Effector memory CD8-positive, alpha-beta T cell (primary cell): ENCODE data around the gene CACNA1A.
"Not testable (repeated sequence)": the region's sequence is repeated elsewhere in the genome, so short reads cannot be mapped to it uniquely, and the experiment has no call there.

Experiments
- ATAC-seq: fragments of 150-1000 bp; cut with Tn5 transposase; replicated peaks from 2 replicates; pipeline ENCODE4 v1.10.0; 2021; ENCODE audit warnings: mild to moderate bottlenecking, moderate library complexity
- DNase-seq, 3 experiments: peaks; one replicate each; pipeline ENCODE4 v3.0.0; 2021
- H3K27ac Mint-ChIP-seq, 2 donors: one replicate each; pipeline ENCODE4 v1.8.0; 2022; ENCODE audit warnings: mild to moderate bottlenecking in 2 of 2, mixed read lengths in 2 of 2, moderate library complexity in 2 of 2
- H3K27me3 Mint-ChIP-seq, 2 donors: one replicate each; pipeline ENCODE4 v1.8.0; 2022; ENCODE audit warnings: mixed read lengths in 2 of 2
- H3K36me3 Mint-ChIP-seq: one replicate; pipeline ENCODE4 v1.8.0; 2022; ENCODE audit warnings: mild to moderate bottlenecking, moderate library complexity, mixed read lengths; ENCODE audit not compliant: insufficient read depth
- H3K4me1 Mint-ChIP-seq, 2 donors: one replicate each; pipeline ENCODE4 v1.8.0; 2022; ENCODE audit warnings: low read depth in 2 of 2, mixed read lengths in 2 of 2
- H3K4me3 Mint-ChIP-seq, 2 donors: one replicate each; pipeline ENCODE4 v1.8.0; 2022; ENCODE audit warnings: mild to moderate bottlenecking in 2 of 2, mixed read lengths in 2 of 2, moderate library complexity in 2 of 2
- H3K9me3 Mint-ChIP-seq, 2 donors: one replicate each; pipeline ENCODE4 v1.8.0; 2022; ENCODE audit warnings: mixed read lengths in 2 of 2

The CACNA1A gene

DNA sequence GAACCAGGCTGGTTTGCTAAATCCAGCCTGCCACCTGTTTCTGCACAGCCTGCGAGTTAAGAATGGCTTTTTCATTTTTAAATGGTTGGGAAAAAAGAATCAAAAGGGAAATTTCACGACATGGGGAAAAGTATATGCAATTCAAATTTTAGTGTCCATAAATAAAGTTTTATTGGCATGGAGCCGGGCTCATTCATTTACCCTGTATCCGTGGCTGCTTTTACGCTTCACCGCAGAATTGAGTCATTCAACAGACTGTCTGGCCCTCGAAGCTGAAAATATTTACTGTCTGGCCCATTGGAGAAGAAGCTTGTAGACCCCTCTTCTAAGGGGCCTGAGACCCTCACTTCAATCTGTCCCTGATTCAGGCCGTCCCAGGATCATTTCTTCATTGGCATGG lies 329.9 kb downstream of the CACNA1A start:
- Mint-ChIP-seq H3K4me3 (no peak overlapping the region), H3K4me1 (peaks cover 23 to 30% of the 10 kb centered on the region in 2 donors), H3K27ac (no peak overlapping the region), H3K9me3 (no peaks in the 10 kb centered on the region), H3K27me3 (no peaks in the 10 kb centered on the region), H3K36me3 (peaks cover 5% of the 10 kb centered on the region)
- ATAC-seq (no peak), DNase-seq (no peak)

DNA sequence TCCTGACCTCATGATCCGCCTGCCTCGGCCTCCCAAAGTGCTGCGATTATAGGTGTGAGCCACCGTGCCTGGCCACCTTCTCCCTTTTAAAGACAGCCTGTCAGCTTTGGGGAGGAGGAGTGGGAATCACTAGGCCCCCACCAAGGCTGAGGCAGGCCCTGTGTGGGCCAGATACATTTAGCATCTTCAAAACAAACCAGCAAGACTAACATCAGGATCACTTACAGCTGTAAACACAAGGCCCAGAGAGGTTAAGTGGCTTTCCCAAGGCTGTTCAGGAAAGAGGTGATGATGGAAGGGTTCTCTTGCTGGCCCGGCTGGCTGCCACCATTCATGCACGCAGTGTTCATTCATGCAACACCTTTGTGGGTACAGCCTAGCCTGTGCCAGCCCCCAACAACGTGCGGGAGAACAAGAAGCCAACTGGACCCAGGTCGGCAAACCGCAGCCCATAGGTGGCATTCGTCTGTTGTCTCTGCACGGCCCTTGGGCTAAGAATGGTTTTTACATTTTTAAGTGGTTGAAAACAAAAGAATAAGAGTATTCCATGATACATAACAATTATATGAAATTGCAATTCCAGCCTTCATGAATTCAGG lies 333.0 kb downstream of the CACNA1A start:
- DNase-seq (no peak), ATAC-seq (no peak)
- no peaks in the 10 kb centered on the region for H3K27me3 Mint-ChIP-seq
- peak overlapping the region; percentile 90 to 94 for H3K27ac Mint-ChIP-seq
- no peaks in the 10 kb centered on the region for H3K9me3 Mint-ChIP-seq
- H3K4me3 Mint-ChIP-seq, result peak overlapping the region; percentile 71 to 82
- H3K36me3 Mint-ChIP-seq, result no peaks in the 10 kb centered on the region
- H3K4me1 Mint-ChIP-seq, result peaks cover 41% of the 10 kb centered on the region in 2 donors

DNA sequence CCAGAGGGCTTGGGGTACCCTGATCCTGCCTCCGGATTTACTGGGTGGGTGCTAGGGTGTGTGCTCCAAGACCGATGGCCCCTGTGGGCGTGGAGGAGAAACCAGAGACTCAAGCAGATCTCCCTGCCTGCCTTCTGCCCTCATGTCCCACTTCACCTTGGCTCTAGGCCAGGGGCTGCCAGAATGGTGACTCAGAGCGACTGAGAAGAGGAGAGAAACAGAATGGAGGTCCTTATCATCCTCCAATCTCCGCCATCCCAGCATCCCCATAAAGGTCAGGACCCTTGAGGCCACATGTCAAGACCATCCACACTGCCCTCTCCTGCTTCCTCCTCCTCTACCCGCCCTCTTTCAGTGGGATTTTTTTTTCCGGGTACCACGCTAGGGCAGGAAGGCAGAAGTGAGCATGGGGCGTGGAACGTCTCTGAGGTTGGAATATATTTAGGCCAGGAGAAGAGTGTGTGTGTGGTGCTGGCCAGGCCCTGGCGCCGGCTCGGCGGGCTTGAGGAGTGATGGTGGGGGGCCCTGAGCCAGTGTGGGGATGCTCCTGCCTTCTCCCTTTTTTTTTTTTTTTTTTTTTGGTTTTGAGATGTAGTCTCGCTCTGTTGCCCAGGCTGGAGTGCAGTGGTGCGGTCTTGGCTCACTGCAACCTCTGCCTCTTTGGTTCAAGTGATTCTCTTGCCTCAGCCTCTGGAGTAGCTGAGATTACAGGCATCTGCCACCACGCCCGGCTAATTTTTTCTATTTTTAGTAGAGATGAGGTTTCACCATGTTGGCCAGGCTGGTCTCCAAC lies 333.7 kb downstream of the CACNA1A start:
- Mint-ChIP-seq H3K27ac (peak overlapping the region; percentile 90 to 94), H3K9me3 (no peaks in the 10 kb centered on the region), H3K36me3 (peaks cover 4% of the 10 kb centered on the region), H3K27me3 (no peaks in the 10 kb centered on the region), H3K4me1 (peaks cover 45 to 46% of the 10 kb centered on the region in 2 donors), H3K4me3 (peak overlapping the region; percentile 71 to 82)
- ATAC-seq (peak; percentile 29), DNase-seq (peak; percentile 65 to 72 (median 68))

DNA sequence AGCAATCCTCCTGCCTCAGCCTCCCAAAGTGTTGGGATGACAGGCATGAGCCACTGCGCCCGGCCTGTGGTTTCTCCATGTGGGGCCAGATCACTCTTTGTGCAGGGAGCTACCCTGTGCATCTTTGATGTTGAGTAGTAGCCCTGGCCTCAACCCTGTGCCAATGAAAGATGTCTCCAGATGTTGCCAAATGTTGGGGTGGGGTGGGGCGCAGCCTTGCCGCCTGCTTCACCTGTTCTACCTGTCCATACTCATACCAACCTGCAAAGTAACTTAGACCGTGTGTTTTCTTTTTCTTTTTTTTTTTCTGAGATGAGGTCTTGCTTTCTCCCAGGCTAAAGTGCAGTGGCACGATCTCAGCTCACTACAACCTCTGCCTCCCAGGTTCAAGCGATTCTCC lies 335.1 kb downstream of the CACNA1A start:
- H3K4me1 Mint-ChIP-seq, result peaks cover 54 to 57% of the 10 kb centered on the region in 2 donors
- H3K27me3 Mint-ChIP-seq, result no peaks in the 10 kb centered on the region
- DNase-seq, result no peak
- no peak for ATAC-seq
- peaks cover 14% of the 10 kb centered on the region for H3K36me3 Mint-ChIP-seq
- H3K27ac Mint-ChIP-seq, result peak overlapping the region; percentile 90 to 98
- H3K4me3 Mint-ChIP-seq, result peak overlapping the region; percentile 71 to 82
- H3K9me3 Mint-ChIP-seq, result no peaks in the 10 kb centered on the region

DNA sequence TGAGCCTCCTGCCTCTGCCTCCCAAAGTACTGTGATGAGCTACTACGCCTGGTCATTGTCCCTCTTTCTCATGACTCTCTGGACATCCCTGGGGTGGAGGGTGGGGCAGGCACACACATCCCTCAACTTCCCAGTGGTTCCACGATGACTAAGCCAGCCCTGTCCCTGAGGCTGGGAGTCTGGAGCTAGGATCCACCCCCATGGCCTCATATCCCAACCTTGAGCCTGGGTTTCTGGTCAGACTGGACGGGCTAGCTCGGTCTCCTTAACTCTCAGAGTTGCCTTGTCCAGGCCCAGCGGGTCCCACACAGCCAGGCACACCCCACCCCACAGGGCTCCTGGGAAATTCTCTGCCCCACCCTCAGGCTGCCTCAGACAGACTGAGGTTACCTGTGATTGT lies 336.5 kb downstream of the CACNA1A start:
- Mint-ChIP-seq H3K27ac (peak overlapping the region; percentile 95 to 98), H3K4me3 (peak overlapping the region; percentile 66 to 86), H3K36me3 (peaks cover 14% of the 10 kb centered on the region), H3K9me3 (no peaks in the 10 kb centered on the region), H3K4me1 (peaks cover 58 to 66% of the 10 kb centered on the region in 2 donors), H3K27me3 (no peaks in the 10 kb centered on the region)
- ATAC-seq (no peak), DNase-seq (no peak)

DNA sequence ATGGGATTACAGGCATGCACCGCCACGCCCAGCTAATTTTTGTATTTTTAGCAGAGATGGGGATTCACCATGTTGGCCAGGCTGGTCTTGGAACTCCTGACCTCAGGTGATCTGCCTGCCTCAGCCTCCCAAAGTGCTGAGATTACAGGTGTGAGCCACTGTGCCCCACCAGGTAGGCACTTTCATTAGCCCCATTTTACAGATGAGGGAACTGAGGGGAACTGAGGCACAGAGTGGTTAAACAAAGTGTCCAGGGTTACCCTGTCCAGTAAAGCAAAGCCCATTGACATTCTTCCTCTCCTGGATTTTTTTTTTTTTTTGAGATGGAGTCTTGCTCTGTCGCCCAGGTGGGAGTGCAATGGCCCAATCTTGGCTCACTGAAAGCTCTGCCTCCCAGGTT lies 340.1 kb downstream of the CACNA1A start:
- Mint-ChIP-seq H3K27ac (peak overlapping the region; percentile 95 to 98), H3K4me1 (peaks cover 57 to 68% of the 10 kb centered on the region in 2 donors), H3K36me3 (peaks cover 19% of the 10 kb centered on the region), H3K4me3 (peak overlapping the region; percentile 45 to 82)
- not testable (repeated sequence) for H3K27me3 Mint-ChIP-seq, ATAC-seq, H3K9me3 Mint-ChIP-seq, DNase-seq

DNA sequence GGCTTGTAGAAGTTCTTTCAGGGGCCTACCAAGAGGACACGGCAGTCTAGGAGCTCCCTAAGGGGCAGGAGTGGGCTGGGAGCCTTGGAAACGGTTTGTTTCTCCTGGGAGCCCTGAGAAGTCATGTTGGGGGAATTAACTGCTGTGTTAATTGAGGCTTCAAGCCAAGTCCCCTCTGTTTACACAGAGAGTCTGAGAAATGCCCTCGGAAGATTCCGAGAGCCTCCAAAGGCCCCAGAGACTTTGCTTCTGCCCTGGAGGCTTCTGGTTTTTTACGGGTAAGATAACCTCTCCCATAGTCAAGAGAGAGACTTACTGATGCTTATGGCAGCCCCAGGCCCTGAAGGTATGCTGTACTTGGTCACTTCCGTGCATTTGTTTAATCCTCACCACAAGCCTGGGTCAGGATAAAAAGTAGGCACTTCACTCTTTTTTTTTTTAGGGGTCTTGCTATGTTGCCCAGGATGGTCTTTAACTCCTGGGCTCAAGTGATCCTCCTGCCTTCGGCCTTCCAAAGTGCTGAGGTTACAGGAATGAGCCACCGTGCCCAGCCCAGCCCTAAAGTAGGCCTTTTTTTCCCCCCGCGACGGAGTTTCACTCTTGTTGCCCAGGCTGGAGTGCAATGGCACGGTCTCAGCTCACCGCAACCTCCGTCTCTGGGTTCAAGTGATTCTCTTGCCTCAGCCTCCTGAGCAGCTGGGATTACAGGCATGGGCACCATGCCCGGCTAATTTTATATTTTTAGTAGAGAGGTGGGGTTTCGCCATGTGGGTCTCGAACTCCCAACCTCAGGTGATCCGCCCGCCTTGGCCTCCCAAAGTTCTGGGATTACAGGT lies 340.9 kb downstream of the CACNA1A start:
- DNase-seq, result no peak
- peak overlapping the region; percentile 82 to 84 for H3K4me3 Mint-ChIP-seq
- no peaks in the 10 kb centered on the region for H3K9me3 Mint-ChIP-seq
- ATAC-seq, result no peak
- peaks cover 53 to 65% of the 10 kb centered on the region in 2 donors for H3K4me1 Mint-ChIP-seq
- peak overlapping the region; percentile 94 to 98 for H3K27ac Mint-ChIP-seq
- H3K27me3 Mint-ChIP-seq, result no peaks in the 10 kb centered on the region
- H3K36me3 Mint-ChIP-seq, result peaks cover 19% of the 10 kb centered on the region

DNA sequence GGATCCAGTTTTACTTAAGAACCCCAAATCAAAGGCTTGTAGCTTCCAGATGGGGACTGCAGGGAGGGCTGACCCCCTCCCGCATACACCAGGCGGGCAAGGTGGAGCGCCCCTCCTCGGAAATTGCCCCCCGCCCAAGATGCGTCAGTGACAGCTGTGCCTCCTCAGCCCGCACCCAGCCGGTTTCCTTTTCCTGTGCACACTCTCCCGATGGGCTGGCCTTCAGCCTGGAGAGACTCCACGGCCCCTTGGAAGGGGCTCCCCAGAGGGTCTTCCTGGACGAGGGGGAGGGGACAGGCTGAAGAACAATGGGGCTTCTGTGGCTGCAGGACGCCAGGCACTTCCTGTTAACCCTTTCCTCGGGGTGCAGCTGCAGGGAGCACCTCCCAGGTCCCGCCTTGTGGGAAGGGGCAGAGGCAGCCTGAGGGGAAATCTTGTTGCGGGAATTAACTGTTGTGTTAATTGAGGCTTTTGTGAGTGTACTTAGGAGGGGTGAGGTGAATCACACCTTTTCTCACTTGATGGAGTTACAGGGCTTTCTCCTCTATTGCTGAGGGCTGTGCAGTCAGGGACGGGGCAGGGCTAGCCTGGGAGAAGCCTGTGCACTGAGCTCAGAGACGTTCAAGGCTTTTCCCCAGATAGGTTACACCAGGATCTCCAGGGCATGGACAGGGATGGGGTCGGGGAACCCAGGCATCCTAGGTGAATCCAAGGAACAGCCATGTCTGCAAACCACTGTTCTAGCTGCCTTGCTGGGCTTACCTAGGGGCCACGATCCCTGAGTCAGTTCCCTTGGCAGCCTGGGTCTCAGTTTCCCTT lies 341.7 kb downstream of the CACNA1A start:
- no peaks in the 10 kb centered on the region for H3K27me3 Mint-ChIP-seq
- H3K36me3 Mint-ChIP-seq, result peaks cover 19% of the 10 kb centered on the region
- H3K27ac Mint-ChIP-seq, result peak overlapping the region; percentile 92 to 94
- ATAC-seq (no peak), DNase-seq (no peak)
- peak overlapping the region; percentile 83 to 84 for H3K4me3 Mint-ChIP-seq
- H3K9me3 Mint-ChIP-seq, result no peaks in the 10 kb centered on the region
- H3K4me1 Mint-ChIP-seq, result peaks cover 45 to 61% of the 10 kb centered on the region in 2 donors

DNA sequence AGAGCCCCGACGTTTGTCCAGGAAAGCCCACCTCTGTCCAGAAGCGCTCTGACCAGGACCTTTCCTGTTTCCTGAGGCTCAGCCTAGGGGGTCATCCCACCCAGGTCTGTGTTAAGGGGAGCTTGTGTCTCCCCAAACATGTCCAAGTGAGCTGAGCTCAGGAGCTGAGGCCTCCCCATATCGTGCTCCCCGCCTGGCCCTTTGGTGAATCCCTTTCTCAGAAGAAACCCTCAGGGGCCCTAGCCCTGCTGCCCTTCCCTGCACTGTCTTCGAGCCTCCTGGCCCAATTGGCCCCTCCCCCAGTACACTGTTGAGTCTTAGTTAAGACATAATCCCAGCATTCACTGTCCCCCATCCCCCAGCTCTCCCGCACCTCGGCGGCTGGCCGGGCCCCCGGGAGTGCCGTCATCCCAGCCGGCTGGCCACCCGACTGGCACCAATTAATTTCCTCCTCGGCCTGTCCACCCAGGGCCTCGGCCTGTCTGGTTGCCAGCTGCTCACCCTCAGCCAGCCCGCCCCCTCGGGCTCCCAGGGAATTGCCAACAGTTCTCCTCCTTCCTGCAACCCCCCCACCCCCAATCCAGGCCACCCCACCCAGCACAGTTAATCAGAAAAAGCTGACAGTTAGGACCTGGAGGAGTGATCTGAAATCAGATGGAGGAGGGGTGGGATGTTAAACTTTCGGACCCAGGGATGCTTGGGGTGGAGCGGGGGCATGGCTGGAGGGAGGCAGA lies 342.5 kb downstream of the CACNA1A start:
- peaks cover 40 to 54% of the 10 kb centered on the region in 2 donors for H3K4me1 Mint-ChIP-seq
- H3K27me3 Mint-ChIP-seq, result no peaks in the 10 kb centered on the region
- H3K36me3 Mint-ChIP-seq, result peaks cover 19% of the 10 kb centered on the region
- peak overlapping the region; percentile 83 to 84 for H3K4me3 Mint-ChIP-seq
- H3K27ac Mint-ChIP-seq, result peak overlapping the region; percentile 92 to 94
- H3K9me3 Mint-ChIP-seq, result no peaks in the 10 kb centered on the region
- ATAC-seq (no peak), DNase-seq (peak; percentile 10 to 29 (median 16))

DNA sequence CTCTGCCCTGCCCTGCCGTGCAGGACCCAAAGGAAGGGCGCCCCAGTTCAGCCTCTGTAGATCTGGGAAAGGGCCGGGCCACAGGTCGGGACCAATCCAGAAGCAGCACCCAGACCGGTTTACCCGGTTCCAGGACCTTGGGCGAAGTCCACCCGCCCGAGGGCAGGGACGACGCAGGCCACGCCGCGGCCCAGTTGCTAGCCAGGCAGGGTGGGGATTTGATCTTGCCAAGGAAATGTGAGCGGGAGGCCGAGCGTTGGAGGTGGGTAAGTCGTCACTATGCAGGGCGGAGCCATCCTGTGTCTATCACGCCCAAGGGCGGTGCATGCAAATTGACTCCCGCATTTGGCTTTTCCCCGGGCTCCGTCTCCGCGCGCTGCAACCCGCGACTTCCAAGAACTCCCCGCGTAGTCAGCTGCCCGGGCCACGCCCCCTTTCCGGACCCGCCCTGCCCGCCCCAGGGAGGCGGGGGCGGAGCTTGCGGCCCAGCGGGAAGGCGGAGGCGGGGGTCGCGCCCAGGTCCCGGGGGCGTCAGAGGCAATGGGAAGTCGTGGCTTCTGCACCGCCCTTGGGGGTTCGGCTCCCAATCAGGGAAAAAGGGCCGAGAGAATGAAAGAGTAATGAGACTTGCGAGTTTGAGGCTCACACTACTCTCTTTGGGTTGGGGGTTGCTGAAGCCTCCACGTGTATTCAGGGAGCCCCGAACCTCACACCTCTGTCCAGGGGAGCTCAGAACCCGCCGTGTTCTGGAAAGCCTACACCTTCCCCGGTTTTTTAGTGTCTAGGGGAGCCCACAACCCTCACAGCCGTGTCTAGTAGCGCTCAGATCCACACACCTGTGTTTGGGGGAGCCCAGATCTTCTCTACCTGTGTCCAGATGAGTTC lies 343.3 kb downstream of the CACNA1A start:
- DNase-seq (peak; percentile 53 to 65 (median 60)), ATAC-seq (peak; percentile 50)
- Mint-ChIP-seq H3K27me3 (no peaks in the 10 kb centered on the region), H3K4me3 (peak overlapping the region; percentile 83 to 84), H3K27ac (peak overlapping the region; percentile 92 to 94), H3K4me1 (peaks cover 38 to 60% of the 10 kb centered on the region in 2 donors), H3K36me3 (peaks cover 23% of the 10 kb centered on the region), H3K9me3 (no peaks in the 10 kb centered on the region)

DNA sequence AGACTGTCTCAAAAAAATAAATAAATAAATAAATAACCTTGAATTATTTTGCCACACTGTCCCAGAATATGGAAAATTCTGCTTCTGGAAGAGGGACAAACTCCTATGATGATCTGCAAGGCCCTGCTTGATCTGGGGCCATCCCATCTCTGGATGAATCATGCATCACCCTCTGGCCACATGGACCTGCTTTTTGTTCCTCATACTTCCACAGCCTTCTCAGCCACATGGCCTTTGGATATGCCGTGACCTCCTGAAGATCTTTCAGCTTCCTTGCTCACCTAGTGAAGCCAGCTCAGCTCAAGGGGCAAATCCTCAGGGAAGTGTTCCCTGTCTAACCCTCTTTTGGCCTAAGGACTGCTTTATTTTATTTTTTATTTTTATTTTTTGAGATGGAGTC lies 345.7 kb downstream of the CACNA1A start:
- H3K36me3 Mint-ChIP-seq, result peaks cover 21% of the 10 kb centered on the region
- DNase-seq (no peak), ATAC-seq (no peak)
- no peak overlapping the region for H3K27ac Mint-ChIP-seq
- no peaks in the 10 kb centered on the region for H3K27me3 Mint-ChIP-seq
- H3K4me3 Mint-ChIP-seq, result no peak overlapping the region
- H3K4me1 Mint-ChIP-seq, result peaks cover 45 to 59% of the 10 kb centered on the region in 2 donors
- no peaks in the 10 kb centered on the region for H3K9me3 Mint-ChIP-seq
